GM12864 (cell line): ENCODE results near the gene PNPLA7.

ENCODE experiments used
- DNase-seq: peaks from one replicate; pipeline ENCODE4 v3.0.0-alpha.2; 2011; ENCODE audit warnings: low read depth
- H3K4me3 ChIP-seq: 2 replicates; pipeline ENCODE4 v1.5.1; 2011; ENCODE audit warnings: mild to moderate bottlenecking, low read depth, low read length, control low read depth
- TF ChIP-seq, protein P1 (sequence below): IDR thresholded peaks from 2 replicates; pipeline ENCODE4 v1.5.1; 2011; ENCODE audit warnings: low read depth, mild to moderate bottlenecking, moderate library complexity, low read length, control low read depth, inconsistent platforms; ENCODE audit errors: missing control alignments

Gene PNPLA7

GRCh38 chr9:137429546-137429890, 120.7 kb downstream of the PNPLA7 start:
- DNase-seq = no peak
- TF ChIP-seq, protein P1, sequence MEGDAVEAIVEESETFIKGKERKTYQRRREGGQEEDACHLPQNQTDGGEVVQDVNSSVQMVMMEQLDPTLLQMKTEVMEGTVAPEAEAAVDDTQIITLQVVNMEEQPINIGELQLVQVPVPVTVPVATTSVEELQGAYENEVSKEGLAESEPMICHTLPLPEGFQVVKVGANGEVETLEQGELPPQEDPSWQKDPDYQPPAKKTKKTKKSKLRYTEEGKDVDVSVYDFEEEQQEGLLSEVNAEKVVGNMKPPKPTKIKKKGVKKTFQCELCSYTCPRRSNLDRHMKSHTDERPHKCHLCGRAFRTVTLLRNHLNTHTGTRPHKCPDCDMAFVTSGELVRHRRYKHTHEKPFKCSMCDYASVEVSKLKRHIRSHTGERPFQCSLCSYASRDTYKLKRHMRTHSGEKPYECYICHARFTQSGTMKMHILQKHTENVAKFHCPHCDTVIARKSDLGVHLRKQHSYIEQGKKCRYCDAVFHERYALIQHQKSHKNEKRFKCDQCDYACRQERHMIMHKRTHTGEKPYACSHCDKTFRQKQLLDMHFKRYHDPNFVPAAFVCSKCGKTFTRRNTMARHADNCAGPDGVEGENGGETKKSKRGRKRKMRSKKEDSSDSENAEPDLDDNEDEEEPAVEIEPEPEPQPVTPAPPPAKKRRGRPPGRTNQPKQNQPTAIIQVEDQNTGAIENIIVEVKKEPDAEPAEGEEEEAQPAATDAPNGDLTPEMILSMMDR = no peak
- no peak overlapping the region for H3K4me3 ChIP-seq

DNA sequence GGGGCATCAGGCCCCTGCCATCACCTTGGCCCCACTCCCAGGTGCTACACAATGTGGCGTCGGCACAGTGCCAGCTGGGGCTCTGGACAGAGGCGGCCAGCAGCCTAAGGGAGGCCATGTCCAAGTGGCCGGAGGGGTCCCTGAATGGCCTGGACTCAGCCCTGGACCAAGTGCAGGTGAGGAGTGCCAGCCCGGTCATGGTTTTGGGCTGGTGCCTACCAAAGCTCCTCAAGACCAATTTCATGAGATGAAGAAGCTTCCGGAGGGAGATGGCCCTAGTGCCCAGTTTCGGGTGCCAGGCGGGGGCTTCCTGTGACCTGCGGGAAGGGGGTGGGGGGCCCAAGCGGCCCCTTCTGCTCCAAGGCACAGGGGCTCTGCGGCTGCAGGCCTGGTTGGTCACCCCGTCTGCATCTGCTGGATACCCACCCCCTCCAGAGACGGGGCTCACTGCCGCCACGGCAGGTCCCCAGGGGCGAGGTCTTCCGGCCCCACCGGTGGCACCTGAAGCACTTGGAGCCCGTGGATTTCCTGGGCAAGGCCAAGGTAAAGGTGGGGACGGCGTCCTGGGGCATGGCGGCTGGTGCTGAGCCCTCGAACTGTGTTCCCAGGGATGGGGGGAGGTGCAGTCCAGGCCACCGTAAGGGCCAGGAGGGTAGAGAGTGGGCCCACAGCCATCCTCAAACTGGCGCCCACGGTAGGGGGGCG, 121.2 kb downstream of the PNPLA7 start:
- DNase-seq = no peak
- TF ChIP-seq, protein P1 = no peak
- H3K4me3 ChIP-seq = no peak overlapping the region

DNA sequence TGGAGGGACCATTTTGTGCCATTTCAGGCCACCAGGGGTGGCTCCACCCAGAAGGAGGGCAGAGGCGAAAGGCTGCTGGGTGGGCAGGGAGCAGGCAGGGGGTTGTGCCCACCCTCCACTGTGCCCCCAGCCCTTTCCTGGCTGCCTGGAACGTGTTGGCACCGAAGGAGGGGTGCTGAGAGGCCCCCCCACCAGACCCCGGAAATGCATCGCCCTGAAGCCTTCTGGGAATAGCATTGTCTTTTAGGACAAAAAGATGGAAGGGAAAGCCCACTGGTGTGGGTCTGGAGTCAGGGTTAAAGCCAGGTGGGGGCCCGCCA, 121.9 kb downstream of the PNPLA7 start:
- DNase-seq = no peak
- H3K4me3 ChIP-seq = no peak overlapping the region

DNA sequence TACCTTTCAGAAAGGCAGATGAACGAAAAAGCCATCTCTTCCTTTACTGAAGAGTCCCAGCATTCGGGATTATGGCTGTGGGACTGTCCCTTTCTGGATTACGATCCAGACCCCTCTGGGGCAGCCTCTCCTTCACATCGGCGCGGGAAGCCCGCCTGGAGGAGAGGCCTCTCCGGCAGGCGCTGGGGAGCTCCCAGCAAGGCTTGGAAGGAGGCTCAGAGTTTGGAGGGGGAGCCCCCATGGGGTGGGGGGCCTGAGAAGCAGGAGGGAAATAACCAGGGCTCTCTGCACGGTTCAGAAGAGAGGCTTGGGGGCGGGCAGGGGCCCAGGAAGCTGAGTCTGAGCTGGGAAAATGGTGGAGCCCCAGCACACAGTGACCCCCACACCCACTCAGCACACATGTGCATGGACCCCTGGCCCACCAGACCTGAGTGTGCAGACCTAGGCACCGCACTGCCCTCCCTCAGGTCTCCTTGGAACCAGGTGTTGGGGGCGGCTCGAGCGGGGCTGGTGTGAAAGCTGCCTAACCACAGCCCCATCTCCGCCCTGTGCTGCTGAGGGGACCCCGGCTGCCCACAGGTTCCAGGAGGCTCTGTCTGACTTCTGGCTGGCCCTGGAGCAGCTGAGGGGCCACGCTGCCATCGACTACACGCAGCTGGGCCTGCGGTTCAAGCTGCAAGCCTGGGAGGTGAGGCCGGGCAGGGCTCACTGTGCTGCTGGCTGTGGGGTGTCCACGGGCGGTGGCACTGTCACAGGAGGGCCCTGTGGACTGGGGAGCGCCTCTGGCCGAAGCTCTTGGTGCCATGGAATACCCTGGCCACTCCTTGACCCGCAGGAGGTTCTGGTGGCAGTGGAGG, 122.5 kb downstream of the PNPLA7 start:
- no peak for DNase-seq
- TF ChIP-seq, protein P1 = no peak
- H3K4me3 ChIP-seq = no peak overlapping the region

More for the DNA sequence above, 121.9 kb downstream of the PNPLA7 start:
- TF ChIP-seq, protein P1 = no peak

DNA sequence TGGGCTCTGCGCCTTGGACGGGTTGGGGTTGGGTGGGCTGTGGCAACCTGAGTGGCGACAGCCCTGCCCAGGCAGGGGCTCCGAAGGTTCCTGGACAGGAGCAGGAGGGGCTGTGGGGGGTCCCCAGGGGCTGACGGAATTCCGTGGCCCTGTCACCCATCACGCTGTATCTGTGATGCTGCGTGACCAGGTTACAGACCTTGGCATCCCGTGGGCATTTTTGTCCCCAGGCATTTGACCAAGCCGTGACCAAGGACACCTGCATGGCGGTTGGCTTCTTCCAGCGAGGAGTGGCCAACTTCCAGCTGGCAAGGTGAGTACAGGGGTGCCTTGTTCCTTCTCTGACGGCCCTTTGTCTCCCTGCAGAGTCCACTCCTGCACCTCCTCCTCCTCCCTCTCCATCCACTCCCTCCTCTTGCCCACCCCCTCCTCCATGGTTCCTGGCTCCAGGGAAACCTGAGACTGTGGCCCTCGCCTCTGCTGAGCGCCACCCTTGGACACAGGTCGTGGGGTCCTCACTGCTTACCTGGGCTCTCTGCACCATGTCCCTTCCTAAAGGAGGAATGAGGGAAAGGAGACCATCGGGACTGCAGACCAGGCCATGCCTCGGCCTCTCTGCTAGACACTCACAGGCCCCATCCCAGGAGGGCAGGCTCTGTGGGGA, 124.1 kb downstream of the PNPLA7 start:
- H3K4me3 ChIP-seq = no peak overlapping the region
- no peak for DNase-seq
- TF ChIP-seq, protein P1 = no peak

GRCh38 chr9:137423514-137424291, 126.5 kb downstream of the PNPLA7 start:
- no peak for DNase-seq
- peak overlapping the region; percentile 50 for H3K4me3 ChIP-seq
- TF ChIP-seq, protein P1 = no peak
